Trophoblast cell (in vitro differentiated cells and primary cell): ENCODE results near the gene XKR3.

ENCODE experiments used
- DNase-seq, 2 donors: peaks; one replicate each; pipeline ENCODE4 v3.0.0-alpha.2; 2016
- H2AFZ ChIP-seq: 2 replicates; pipeline ENCODE4 v1.6.1; 2013; ENCODE audit warnings: low read length, moderate library complexity, mild to moderate bottlenecking; ENCODE audit not compliant: insufficient read depth, poor library complexity
- H2AK5ac ChIP-seq: 2 replicates; pipeline ENCODE4 v1.6.1; 2013; ENCODE audit warnings: mild to moderate bottlenecking, low read length
- H2BK120ac ChIP-seq: 2 replicates; pipeline ENCODE4 v1.6.1; 2013; ENCODE audit warnings: low read length, mild to moderate bottlenecking, moderate library complexity; ENCODE audit not compliant: insufficient read depth, poor library complexity
- H2BK12ac ChIP-seq: 2 replicates; pipeline ENCODE4 v1.6.1; 2013; ENCODE audit warnings: mild to moderate bottlenecking, low read length, moderate library complexity
- H2BK5ac ChIP-seq: 2 replicates; pipeline ENCODE4 v1.6.1; 2013; ENCODE audit warnings: low read length, low read depth, moderate library complexity, mild to moderate bottlenecking; ENCODE audit not compliant: poor library complexity
- H3K14ac ChIP-seq: 2 replicates; pipeline ENCODE4 v1.6.1; 2013; ENCODE audit warnings: mild to moderate bottlenecking, low read length
- H3K18ac ChIP-seq: 2 replicates; pipeline ENCODE4 v1.6.1; 2013; ENCODE audit warnings: mild to moderate bottlenecking, low read length
- H3K23ac ChIP-seq: 2 replicates; pipeline ENCODE4 v1.6.1; 2013; ENCODE audit warnings: low read length
- H3K27ac ChIP-seq: 2 replicates; pipeline ENCODE4 v1.5.1; 2013; ENCODE audit warnings: low read depth, mild to moderate bottlenecking, inconsistent platforms, low read length, moderate library complexity
- H3K27me3 ChIP-seq: 2 replicates; pipeline ENCODE4 v1.6.1; 2013; ENCODE audit warnings: inconsistent platforms, mild to moderate bottlenecking, low read length, moderate library complexity; ENCODE audit not compliant: insufficient read depth
- H3K36me3 ChIP-seq, 2 experiments: 1 replicate in 1 of 2; 2 replicates in 1 of 2; pipeline ENCODE4 v1.6.1; 2013; ENCODE audit warnings: low read length in 2 of 2, mild to moderate bottlenecking in 2 of 2, moderate library complexity in 1 of 2; ENCODE audit not compliant: insufficient read depth in 2 of 2, control insufficient read depth in 1 of 2
- H3K4ac ChIP-seq: 2 replicates; pipeline ENCODE4 v1.6.1; 2013; ENCODE audit warnings: low read depth, mild to moderate bottlenecking, low read length, moderate library complexity
- H3K4me1 ChIP-seq, 2 experiments: 1 replicate in 1 of 2; 2 replicates in 1 of 2; pipeline ENCODE4 v1.6.1; 2013; ENCODE audit warnings: low read length in 2 of 2, mild to moderate bottlenecking in 2 of 2, moderate library complexity in 1 of 2; ENCODE audit not compliant: insufficient read depth in 2 of 2, control insufficient read depth in 1 of 2
- H3K4me2 ChIP-seq: 2 replicates; pipeline ENCODE4 v1.6.1; 2013; ENCODE audit warnings: inconsistent platforms, mild to moderate bottlenecking, low read length, moderate library complexity
- H3K4me3 ChIP-seq: 2 replicates; pipeline ENCODE4 v1.5.1; 2013; ENCODE audit warnings: mild to moderate bottlenecking, low read depth, low read length, inconsistent platforms
- H3K79me1 ChIP-seq: one replicate; pipeline ENCODE4 v1.6.1; 2013; ENCODE audit warnings: low read length
- H3K79me2 ChIP-seq: 2 replicates; pipeline ENCODE4 v1.6.1; 2013; ENCODE audit warnings: low read length, mild to moderate bottlenecking; ENCODE audit not compliant: control insufficient read depth, insufficient read depth, poor library complexity
- H3K9ac ChIP-seq: 2 replicates; pipeline ENCODE4 v1.6.1; 2013; ENCODE audit warnings: mild to moderate bottlenecking, low read length
- H3K9me3 ChIP-seq: 2 replicates; pipeline ENCODE4 v1.6.1; 2013; ENCODE audit warnings: low read depth, mild to moderate bottlenecking, control low read depth, inconsistent platforms, low read length; ENCODE audit not compliant: insufficient read depth
- H4K12ac ChIP-seq: 2 replicates; pipeline ENCODE4 v1.6.1; 2013; ENCODE audit warnings: low read depth, mild to moderate bottlenecking, low read length, moderate library complexity
- H4K8ac ChIP-seq: 2 replicates; pipeline ENCODE4 v1.6.1; 2013; ENCODE audit warnings: low read depth, mild to moderate bottlenecking, low read length, moderate library complexity
- H4K91ac ChIP-seq: one replicate; pipeline ENCODE4 v1.6.1; 2013; ENCODE audit warnings: low read depth, mild to moderate bottlenecking, low read length, moderate library complexity
- WGBS: extraction: QIAGEN DNeasy Blood & Tissue Kit; methylation state at CpG from one replicate; pipeline ENCODE4 v1.1.7; 2013; ENCODE audit warnings: missing lambda C conversion rate; ENCODE audit not compliant: insufficient read length, insufficient coverage; ENCODE audit errors: extremely low coverage; 5-methylcytosine and 5-hydroxymethylcytosine counted together

The XKR3 gene

GRCh38 chr22:16831257-16831656 is 6.0 kb upstream of the XKR3 start:
- Histone ChIP-seq H2BK12ac (no peak overlapping the region), H4K12ac (no peak overlapping the region), H3K23ac (no peak overlapping the region), H2AFZ (no peak overlapping the region), H2AK5ac (no peak overlapping the region), H3K27ac (no peak overlapping the region), H3K79me1 (no peaks in the 10 kb centered on the region), H3K14ac (no peak overlapping the region), H3K4ac (no peak overlapping the region), H4K8ac (no peak overlapping the region), H3K9me3 (no peaks in the 10 kb centered on the region), H3K18ac (no peak overlapping the region), H3K4me1 (no peaks in the 10 kb centered on the region), H3K4me3 (no peak overlapping the region), H3K36me3 (no peaks in the 10 kb centered on the region), H2BK120ac (no peak overlapping the region), H3K27me3 (no peaks in the 10 kb centered on the region), H2BK5ac (no peak overlapping the region), H4K91ac (no peak overlapping the region), H3K4me2 (no peak overlapping the region), H3K79me2 (no peaks in the 10 kb centered on the region), H3K9ac (no peak overlapping the region)
- DNase-seq: no peak
- no CpG with 5 or more reads among the region's 5 CpGs for WGBS

- Histone ChIP-seq H3K4me3 (no peak overlapping the region), H4K91ac (no peak overlapping the region), H3K36me3 (no peaks in the 10 kb centered on the region), H3K27me3 (no peaks in the 10 kb centered on the region), H3K27ac (no peak overlapping the region), H2AFZ (no peak overlapping the region), H3K79me1 (no peaks in the 10 kb centered on the region), H3K23ac (no peak overlapping the region), H3K14ac (no peak overlapping the region), H2BK120ac (no peak overlapping the region), H2BK5ac (no peak overlapping the region), H3K18ac (no peak overlapping the region), H4K8ac (no peak overlapping the region), H3K4me1 (no peaks in the 10 kb centered on the region), H3K9me3 (no peaks in the 10 kb centered on the region), H2AK5ac (no peak overlapping the region), H3K4ac (no peak overlapping the region), H3K9ac (no peak overlapping the region), H3K4me2 (no peak overlapping the region), H4K12ac (no peak overlapping the region), H2BK12ac (no peak overlapping the region), H3K79me2 (no peaks in the 10 kb centered on the region)
- no peak for DNase-seq
- WGBS: no CpG with 5 or more reads among the region's 3 CpGs
These were observed 4.8 kb upstream of the XKR3 start for GRCh38 chr22:16829985-16830384.

DNA sequence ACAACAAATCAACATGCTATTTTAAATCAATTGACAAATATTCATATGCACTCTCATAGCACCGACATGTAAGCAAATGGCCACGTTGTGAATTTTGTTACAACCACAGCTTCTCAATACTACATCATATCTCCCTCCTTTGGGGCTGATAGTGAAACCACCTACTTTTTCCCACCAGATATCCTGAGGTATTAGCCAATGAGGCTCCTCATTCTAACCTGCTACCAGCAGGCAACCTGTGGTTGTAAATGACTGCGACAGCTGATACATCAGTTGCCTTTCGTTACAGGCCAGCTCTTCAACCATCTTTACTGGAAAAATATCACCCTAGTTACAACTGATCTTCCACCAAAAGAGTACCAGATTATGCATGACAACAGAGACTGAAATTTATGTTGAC is 3.7 kb upstream of the XKR3 start:
- no CpG with 5 or more reads among the region's 4 CpGs for WGBS

GRCh38 chr22:16827506-16827905 is 2.3 kb upstream of the XKR3 start:
- H2BK5ac ChIP-seq: no peak overlapping the region
- H3K27me3 ChIP-seq: no peaks in the 10 kb centered on the region
- no peak overlapping the region for H3K9ac ChIP-seq
- H3K79me2 ChIP-seq: no peaks in the 10 kb centered on the region
- no peak overlapping the region for H3K4ac ChIP-seq
- H3K23ac ChIP-seq: no peak overlapping the region
- no peaks in the 10 kb centered on the region for H3K79me1 ChIP-seq
- H3K4me1 ChIP-seq: no peaks in the 10 kb centered on the region
- H3K9me3 ChIP-seq: no peaks in the 10 kb centered on the region
- no peak overlapping the region for H2BK120ac ChIP-seq
- no peak overlapping the region for H4K91ac ChIP-seq
- H2BK12ac ChIP-seq: no peak overlapping the region
- no peak overlapping the region for H3K14ac ChIP-seq
- no peak overlapping the region for H2AK5ac ChIP-seq
- no peak overlapping the region for H3K27ac ChIP-seq
- H2AFZ ChIP-seq: no peak overlapping the region
- no peaks in the 10 kb centered on the region for H3K36me3 ChIP-seq
- no peak overlapping the region for H3K4me2 ChIP-seq
- no peak overlapping the region for H4K12ac ChIP-seq
- no peak overlapping the region for H3K4me3 ChIP-seq
- DNase-seq: no peak
- no peak overlapping the region for H4K8ac ChIP-seq
- WGBS: no CpG with 5 or more reads among the region's 1 CpG
- no peak overlapping the region for H3K18ac ChIP-seq

More for the DNA sequence above, 3.7 kb upstream of the XKR3 start:
- H2AFZ ChIP-seq: no peak overlapping the region
- H4K12ac ChIP-seq: no peak overlapping the region
- no peaks in the 10 kb centered on the region for H3K4me1 ChIP-seq
- no peaks in the 10 kb centered on the region for H3K79me2 ChIP-seq
- no peak for DNase-seq
- H3K27me3 ChIP-seq: no peaks in the 10 kb centered on the region
- no peak overlapping the region for H2BK120ac ChIP-seq
- no peaks in the 10 kb centered on the region for H3K9me3 ChIP-seq
- no peak overlapping the region for H2AK5ac ChIP-seq
- H3K9ac ChIP-seq: no peak overlapping the region
- H2BK12ac ChIP-seq: no peak overlapping the region
- no peak overlapping the region for H3K4me2 ChIP-seq
- H2BK5ac ChIP-seq: no peak overlapping the region
- H4K8ac ChIP-seq: no peak overlapping the region
- no peak overlapping the region for H3K27ac ChIP-seq
- H3K18ac ChIP-seq: no peak overlapping the region
- H4K91ac ChIP-seq: no peak overlapping the region
- no peak overlapping the region for H3K4ac ChIP-seq
- H3K14ac ChIP-seq: no peak overlapping the region
- no peak overlapping the region for H3K23ac ChIP-seq
- H3K36me3 ChIP-seq: no peaks in the 10 kb centered on the region
- no peak overlapping the region for H3K4me3 ChIP-seq
- no peaks in the 10 kb centered on the region for H3K79me1 ChIP-seq
